PFSK-1 (cell line): ENCODE data around the gene FGFR2.

Experiments
- FOXP2 ChIP-seq: optimal IDR thresholded peaks from 2 replicates; pipeline ENCODE3; 2011; ENCODE audit warnings: borderline replicate concordance, control low read depth, inconsistent platforms; ENCODE audit not compliant: insufficient read depth; ENCODE audit errors: extremely low read length, extremely low read depth
- POLR2AphosphoS5 ChIP-seq: IDR thresholded peaks from 2 replicates; pipeline ENCODE4 v1.6.1; 2012; ENCODE audit warnings: low read depth, mild to moderate bottlenecking, control low read depth, low read length, moderate library complexity
- REST ChIP-seq, 2 experiments: IDR thresholded peaks; 2 replicates each; pipeline versions ENCODE4 v1.6.1 to v1.8.0; 2011 to 2012; ENCODE audit warnings: low read depth in 2 of 2, low read length in 2 of 2, control low read depth in 1 of 2, inconsistent platforms in 1 of 2, mild to moderate bottlenecking in 1 of 2, moderate library complexity in 1 of 2; ENCODE audit not compliant: insufficient read depth in 1 of 2
- SIN3A ChIP-seq: IDR thresholded peaks from 2 replicates; pipeline ENCODE4 v1.6.1; 2012; ENCODE audit warnings: mild to moderate bottlenecking, low read length, moderate library complexity, borderline replicate concordance; ENCODE audit not compliant: insufficient read depth
- TAF1 ChIP-seq: IDR thresholded peaks from 2 replicates; pipeline ENCODE4 v1.6.1; 2012; ENCODE audit warnings: low read length, control low read depth, borderline replicate concordance; ENCODE audit not compliant: insufficient read depth

GRCh38 chr10:121455377-121455776 is 142.9 kb downstream of the FGFR2 start:
- no peak for TF ChIP-seq REST (IDR thresholded peaks at IDR 0.05; ENCODE audit: insufficient read depth in 1 of 2, low read depth in 2 of 2, low read length in 2 of 2)
- no peak for TF ChIP-seq POLR2AphosphoS5
- no peak for TF ChIP-seq TAF1
- no peak for TF ChIP-seq SIN3A
- no peak for TF ChIP-seq FOXP2
